Measurements from ENCODE around the gene KIF21B. TPM values are rescaled to one million over a fixed set of nuclear protein-coding genes. Genes with fewer than 3 reads are reported as not detected.

The KIF21B gene
- total and polyA plus RNA-seq, 2 experiments from 2014 or later: 4.6 to 34.3 TPM

DNA sequence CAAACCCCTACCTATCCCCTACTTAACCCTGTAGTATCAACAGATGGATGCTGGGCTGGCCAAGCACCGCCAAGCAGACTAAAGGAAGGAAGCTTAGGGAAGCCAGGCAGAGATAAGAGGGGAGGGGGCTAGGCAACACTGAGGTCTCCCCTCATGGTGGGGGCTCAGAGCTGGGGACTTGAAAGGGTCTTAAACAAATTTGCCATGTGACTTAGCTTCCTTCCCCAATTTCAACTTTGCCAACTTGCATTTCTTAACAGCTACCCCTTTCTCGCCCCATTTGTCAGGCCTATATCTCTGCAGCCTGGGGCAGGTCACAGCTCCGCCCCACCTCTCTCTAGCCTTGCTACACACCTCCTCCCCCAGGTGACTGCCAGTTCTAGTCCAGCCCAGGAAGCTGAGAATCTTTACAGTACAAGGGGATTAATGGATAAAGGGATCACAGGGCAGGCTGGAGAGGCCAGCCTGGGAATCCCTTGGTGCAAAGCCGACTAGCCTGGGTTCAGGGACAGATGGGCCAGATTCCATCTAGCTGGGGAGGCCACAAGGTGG is 3.4 kb downstream of the KIF21B start (continued):
- TF ChIP-seq, protein P1, sequence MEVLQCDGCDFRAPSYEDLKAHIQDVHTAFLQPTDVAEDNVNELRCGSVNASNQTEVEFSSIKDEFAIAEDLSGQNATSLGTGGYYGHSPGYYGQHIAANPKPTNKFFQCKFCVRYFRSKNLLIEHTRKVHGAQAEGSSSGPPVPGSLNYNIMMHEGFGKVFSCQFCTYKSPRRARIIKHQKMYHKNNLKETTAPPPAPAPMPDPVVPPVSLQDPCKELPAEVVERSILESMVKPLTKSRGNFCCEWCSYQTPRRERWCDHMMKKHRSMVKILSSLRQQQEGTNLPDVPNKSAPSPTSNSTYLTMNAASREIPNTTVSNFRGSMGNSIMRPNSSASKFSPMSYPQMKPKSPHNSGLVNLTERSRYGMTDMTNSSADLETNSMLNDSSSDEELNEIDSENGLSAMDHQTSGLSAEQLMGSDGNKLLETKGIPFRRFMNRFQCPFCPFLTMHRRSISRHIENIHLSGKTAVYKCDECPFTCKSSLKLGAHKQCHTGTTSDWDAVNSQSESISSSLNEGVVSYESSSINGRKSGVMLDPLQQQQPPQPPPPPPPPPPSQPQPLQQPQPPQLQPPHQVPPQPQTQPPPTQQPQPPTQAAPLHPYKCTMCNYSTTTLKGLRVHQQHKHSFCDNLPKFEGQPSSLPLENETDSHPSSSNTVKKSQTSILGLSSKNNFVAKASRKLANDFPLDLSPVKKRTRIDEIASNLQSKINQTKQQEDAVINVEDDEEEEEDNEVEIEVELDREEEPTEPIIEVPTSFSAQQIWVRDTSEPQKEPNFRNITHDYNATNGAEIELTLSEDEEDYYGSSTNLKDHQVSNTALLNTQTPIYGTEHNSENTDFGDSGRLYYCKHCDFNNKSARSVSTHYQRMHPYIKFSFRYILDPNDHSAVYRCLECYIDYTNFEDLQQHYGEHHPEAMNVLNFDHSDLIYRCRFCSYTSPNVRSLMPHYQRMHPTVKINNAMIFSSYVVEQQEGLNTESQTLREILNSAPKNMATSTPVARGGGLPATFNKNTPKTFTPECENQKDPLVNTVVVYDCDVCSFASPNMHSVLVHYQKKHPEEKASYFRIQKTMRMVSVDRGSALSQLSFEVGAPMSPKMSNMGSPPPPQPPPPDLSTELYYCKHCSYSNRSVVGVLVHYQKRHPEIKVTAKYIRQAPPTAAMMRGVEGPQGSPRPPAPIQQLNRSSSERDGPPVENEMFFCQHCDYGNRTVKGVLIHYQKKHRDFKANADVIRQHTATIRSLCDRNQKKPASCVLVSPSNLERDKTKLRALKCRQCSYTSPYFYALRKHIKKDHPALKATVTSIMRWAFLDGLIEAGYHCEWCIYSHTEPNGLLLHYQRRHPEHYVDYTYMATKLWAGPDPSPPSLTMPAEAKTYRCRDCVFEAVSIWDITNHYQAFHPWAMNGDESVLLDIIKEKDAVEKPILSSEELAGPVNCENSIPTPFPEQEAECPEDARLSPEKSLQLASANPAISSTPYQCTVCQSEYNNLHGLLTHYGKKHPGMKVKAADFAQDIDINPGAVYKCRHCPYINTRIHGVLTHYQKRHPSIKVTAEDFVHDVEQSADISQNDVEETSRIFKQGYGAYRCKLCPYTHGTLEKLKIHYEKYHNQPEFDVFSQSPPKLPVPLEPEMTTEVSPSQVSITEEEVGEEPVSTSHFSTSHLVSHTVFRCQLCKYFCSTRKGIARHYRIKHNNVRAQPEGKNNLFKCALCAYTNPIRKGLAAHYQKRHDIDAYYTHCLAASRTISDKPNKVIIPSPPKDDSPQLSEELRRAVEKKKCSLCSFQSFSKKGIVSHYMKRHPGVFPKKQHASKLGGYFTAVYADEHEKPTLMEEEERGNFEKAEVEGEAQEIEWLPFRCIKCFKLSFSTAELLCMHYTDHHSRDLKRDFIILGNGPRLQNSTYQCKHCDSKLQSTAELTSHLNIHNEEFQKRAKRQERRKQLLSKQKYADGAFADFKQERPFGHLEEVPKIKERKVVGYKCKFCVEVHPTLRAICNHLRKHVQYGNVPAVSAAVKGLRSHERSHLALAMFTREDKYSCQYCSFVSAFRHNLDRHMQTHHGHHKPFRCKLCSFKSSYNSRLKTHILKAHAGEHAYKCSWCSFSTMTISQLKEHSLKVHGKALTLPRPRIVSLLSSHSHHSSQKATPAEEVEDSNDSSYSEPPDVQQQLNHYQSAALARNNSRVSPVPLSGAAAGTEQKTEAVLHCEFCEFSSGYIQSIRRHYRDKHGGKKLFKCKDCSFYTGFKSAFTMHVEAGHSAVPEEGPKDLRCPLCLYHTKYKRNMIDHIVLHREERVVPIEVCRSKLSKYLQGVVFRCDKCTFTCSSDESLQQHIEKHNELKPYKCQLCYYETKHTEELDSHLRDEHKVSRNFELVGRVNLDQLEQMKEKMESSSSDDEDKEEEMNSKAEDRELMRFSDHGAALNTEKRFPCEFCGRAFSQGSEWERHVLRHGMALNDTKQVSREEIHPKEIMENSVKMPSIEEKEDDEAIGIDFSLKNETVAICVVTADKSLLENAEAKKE (CRISPR knock-in tag; IDR thresholded peaks at IDR 0.05): no peak
- TF ChIP-seq POLR2AphosphoS5 (IDR thresholded peaks at IDR 0.05; ENCODE audit: low read depth): no peak
- TF ChIP-seq ZNF331 (CRISPR knock-in tag; IDR thresholded peaks at IDR 0.05; ENCODE audit: low read depth): no peak
- no peak for TF ChIP-seq EZH2 (IDR thresholded peaks at IDR 0.05; ENCODE audit: low read depth, unreplicated experiment)
- no peak for TF ChIP-seq STAT1 (IDR thresholded peaks at IDR 0.05; ENCODE audit: unreplicated experiment)
- TF ChIP-seq NANOG (IDR thresholded peaks at IDR 0.05; ENCODE audit: borderline replicate concordance): no peak

DNA sequence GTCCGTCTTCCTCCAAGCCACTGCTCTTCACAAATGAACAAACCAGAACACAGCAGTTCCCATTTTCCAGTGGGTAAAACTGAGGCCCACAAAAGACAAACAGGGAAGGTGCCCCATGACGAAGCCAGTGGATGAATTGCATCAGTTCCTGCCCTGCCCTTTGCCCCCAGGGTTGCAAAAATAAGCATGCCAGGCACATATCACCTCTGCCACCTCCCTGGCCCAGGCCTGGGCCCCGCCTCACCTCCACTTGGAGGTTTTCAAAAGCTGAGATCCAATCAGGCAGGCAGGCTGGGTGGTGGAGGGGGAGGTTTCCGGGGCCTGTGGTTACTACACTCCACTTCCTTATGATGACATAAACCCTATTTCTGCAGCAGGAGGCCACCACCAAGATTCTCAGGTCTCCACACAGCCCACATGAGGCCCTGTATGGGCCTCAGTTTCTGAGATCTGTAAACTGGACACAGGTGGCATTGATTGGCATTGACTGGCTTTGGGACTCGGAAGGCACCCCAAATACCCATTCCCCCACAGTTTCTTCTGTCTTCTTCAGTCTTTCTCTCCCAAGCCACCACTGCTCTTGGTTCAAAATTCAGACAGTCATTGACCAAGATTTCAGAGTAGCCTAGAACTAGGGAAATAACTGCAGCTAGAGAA is 4.1 kb downstream of the KIF21B start:
- no peak for ATAC-seq
- Histone ChIP-seq H3K4me3 (no peak overlapping the region), H3F3A (replicated peaks; ENCODE audit: low read depth) (0 out of 2 replicates have a peak, but pooled peaks cover 5% of the 10 kb centered on the region), H3K27me3 (ENCODE audit: insufficient read depth) (no peaks in the 10 kb centered on the region), H3K9me2 (ENCODE audit: insufficient read depth) (no peaks in the 10 kb centered on the region), H3K36me3 (ENCODE audit: insufficient read depth) (no peaks in the 10 kb centered on the region), H3K4me2 (no peak overlapping the region), H2AFZ (no peak overlapping the region), H3K4me1 (ENCODE audit: insufficient read depth) (peaks cover 58% of the 10 kb centered on the region), H3K27ac (ENCODE audit: low read depth) (no peak overlapping the region), H4K20me1 (replicated peaks; ENCODE audit: insufficient read depth) (peaks cover 3% of the 10 kb centered on the region), H3K79me2 (replicated peaks; ENCODE audit: insufficient read depth) (peaks cover 54% of the 10 kb centered on the region)
- H3K27ac Mint-ChIP-seq: peak overlapping the region; percentile 85
- no peak for DNase-seq (ENCODE audit: low spot score)
- no peaks in the 10 kb centered on the region for H3K9me3 Mint-ChIP-seq
- 0 out of 3 replicates have a peak, but pooled peaks cover 2% of the 10 kb centered on the region for H3K36me3 Mint-ChIP-seq (ENCODE audit: low read depth)
- no peak overlapping the region for H3K4me3 Mint-ChIP-seq
- H3K27me3 Mint-ChIP-seq (ENCODE audit: insufficient read depth, low read depth, poor library complexity): peaks cover 29% of the 10 kb centered on the region
- H3K4me1 Mint-ChIP-seq: peaks cover 75% of the 10 kb centered on the region
- TF ChIP-seq NANOG (IDR thresholded peaks at IDR 0.05; ENCODE audit: borderline replicate concordance) (no peak), POLR2AphosphoS5 (IDR thresholded peaks at IDR 0.05; ENCODE audit: low read depth) (no peak), STAT1 (IDR thresholded peaks at IDR 0.05; ENCODE audit: unreplicated experiment) (no peak), JUNB (IDR thresholded peaks at IDR 0.05; ENCODE audit: unreplicated experiment) (no peak), EZH2 (IDR thresholded peaks at IDR 0.05; ENCODE audit: low read depth, unreplicated experiment) (no peak), EZH2phosphoT487 (IDR thresholded peaks at IDR 0.05; ENCODE audit: unreplicated experiment) (no peak)
- TF ChIP-seq, protein P2, sequence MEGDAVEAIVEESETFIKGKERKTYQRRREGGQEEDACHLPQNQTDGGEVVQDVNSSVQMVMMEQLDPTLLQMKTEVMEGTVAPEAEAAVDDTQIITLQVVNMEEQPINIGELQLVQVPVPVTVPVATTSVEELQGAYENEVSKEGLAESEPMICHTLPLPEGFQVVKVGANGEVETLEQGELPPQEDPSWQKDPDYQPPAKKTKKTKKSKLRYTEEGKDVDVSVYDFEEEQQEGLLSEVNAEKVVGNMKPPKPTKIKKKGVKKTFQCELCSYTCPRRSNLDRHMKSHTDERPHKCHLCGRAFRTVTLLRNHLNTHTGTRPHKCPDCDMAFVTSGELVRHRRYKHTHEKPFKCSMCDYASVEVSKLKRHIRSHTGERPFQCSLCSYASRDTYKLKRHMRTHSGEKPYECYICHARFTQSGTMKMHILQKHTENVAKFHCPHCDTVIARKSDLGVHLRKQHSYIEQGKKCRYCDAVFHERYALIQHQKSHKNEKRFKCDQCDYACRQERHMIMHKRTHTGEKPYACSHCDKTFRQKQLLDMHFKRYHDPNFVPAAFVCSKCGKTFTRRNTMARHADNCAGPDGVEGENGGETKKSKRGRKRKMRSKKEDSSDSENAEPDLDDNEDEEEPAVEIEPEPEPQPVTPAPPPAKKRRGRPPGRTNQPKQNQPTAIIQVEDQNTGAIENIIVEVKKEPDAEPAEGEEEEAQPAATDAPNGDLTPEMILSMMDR (conservative IDR thresholded peaks at IDR 0.05; ENCODE audit: low read depth in 2 of 2): no peak
- TF ChIP-seq, protein P3, sequence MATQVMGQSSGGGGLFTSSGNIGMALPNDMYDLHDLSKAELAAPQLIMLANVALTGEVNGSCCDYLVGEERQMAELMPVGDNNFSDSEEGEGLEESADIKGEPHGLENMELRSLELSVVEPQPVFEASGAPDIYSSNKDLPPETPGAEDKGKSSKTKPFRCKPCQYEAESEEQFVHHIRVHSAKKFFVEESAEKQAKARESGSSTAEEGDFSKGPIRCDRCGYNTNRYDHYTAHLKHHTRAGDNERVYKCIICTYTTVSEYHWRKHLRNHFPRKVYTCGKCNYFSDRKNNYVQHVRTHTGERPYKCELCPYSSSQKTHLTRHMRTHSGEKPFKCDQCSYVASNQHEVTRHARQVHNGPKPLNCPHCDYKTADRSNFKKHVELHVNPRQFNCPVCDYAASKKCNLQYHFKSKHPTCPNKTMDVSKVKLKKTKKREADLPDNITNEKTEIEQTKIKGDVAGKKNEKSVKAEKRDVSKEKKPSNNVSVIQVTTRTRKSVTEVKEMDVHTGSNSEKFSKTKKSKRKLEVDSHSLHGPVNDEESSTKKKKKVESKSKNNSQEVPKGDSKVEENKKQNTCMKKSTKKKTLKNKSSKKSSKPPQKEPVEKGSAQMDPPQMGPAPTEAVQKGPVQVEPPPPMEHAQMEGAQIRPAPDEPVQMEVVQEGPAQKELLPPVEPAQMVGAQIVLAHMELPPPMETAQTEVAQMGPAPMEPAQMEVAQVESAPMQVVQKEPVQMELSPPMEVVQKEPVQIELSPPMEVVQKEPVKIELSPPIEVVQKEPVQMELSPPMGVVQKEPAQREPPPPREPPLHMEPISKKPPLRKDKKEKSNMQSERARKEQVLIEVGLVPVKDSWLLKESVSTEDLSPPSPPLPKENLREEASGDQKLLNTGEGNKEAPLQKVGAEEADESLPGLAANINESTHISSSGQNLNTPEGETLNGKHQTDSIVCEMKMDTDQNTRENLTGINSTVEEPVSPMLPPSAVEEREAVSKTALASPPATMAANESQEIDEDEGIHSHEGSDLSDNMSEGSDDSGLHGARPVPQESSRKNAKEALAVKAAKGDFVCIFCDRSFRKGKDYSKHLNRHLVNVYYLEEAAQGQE (IDR thresholded peaks at IDR 0.05; ENCODE audit: unreplicated experiment): no peak

Data from GM23338 (cell line).